HCT116 (cell line): ENCODE data around the gene NDUFS5. TPM values are rescaled to one million over a fixed set of nuclear protein-coding genes. Genes with fewer than 3 reads are reported as not detected.
"Not testable (repeated sequence)": the region's sequence is repeated elsewhere in the genome, so short reads cannot be mapped to it uniquely, and the experiment has no call there.

ENCODE experiments used
- ATAC-seq: fragments of 200-7000 bp; cut with Tn5 transposase; 2 replicates; pipeline ENCODE4 v1.9.1; 2020; ENCODE audit warnings: mild to moderate bottlenecking, moderate library complexity
- BruUV-seq: library from RNA; stranded (reverse); fragments of 400-500 nt; replicated peaks from 2 replicates; lab custom pipeline; 2021; lab: Mats Ljungman, UMichigan
- CTCF ChIA-PET: fragments of 300-600 bp; sonication (Branson Sonifier 250); formaldehyde crosslinking; loops from one replicate; lab custom pipeline; 2021; ENCODE audit warnings: antibody characterized with exemption; lab: Charles Lee
- POLR2A ChIA-PET: fragments of 300-600, 350-600 bp; sonication (Branson Sonifier 250); formaldehyde crosslinking; loops from one replicate; lab custom pipeline; 2021; ENCODE audit warnings: antibody characterized with exemption; lab: Charles Lee
- RAD21 ChIA-PET, 2 experiments: fragments of 300-600 bp; sonication (Branson Sonifier 250); formaldehyde crosslinking; loops; one replicate each; lab custom pipeline; 2023; ENCODE audit warnings: low total read pairs in 2 of 2; ENCODE audit not compliant: uncharacterized antibody in 2 of 2, unreplicated experiment in 2 of 2, low non-redundant PET in 1 of 2; lab: Charles Lee
- DNase-seq: peaks from one replicate; pipeline ENCODE4 v3.0.0-alpha.2; 2010; ENCODE audit warnings: low read depth, low spot score
- H2AFZ ChIP-seq: fragments of 200-600 bp; shearing (Covaris generic), sonication (generic); 2 replicates; pipeline ENCODE4 v1.6.1; 2017; ENCODE audit warnings: low read depth, mixed run types, mixed read lengths, antibody characterized with exemption, low read length; ENCODE audit not compliant: poor library complexity, severe bottlenecking
- H3K27ac ChIP-seq: 2 replicates; pipeline ENCODE4 v1.5.1; 2012; ENCODE audit warnings: low read depth, low read length
- H3K27me3 ChIP-seq: fragments of 200-600 bp; sonication (generic); 2 replicates; pipeline ENCODE4 v1.6.1; 2016; ENCODE audit warnings: mixed run types, low read length, mixed read lengths; ENCODE audit not compliant: insufficient read depth
- H3K36me3 ChIP-seq, 2 experiments: fragments of 200-500 bp in 1 of 2; fragments of 200-600 bp in 1 of 2; sonication (Bioruptor generic) in 1 of 2; sonication (generic) in 1 of 2; 2 replicates each; pipeline versions ENCODE4 v1.5.1 to v1.6.1; 2014 to 2016; ENCODE audit warnings: low read length in 2 of 2, inconsistent platforms in 1 of 2, mixed read lengths in 1 of 2, mixed run types in 1 of 2; ENCODE audit not compliant: insufficient read depth in 2 of 2, control insufficient read depth in 1 of 2
- H3K4me1 ChIP-seq, 2 experiments: fragments of 200-600 bp in 1 of 2; sonication (generic) in 1 of 2; 2 replicates each; pipeline versions ENCODE4 v1.5.1 to v1.6.1; 2012 to 2017; ENCODE audit warnings: low read length in 2 of 2, inconsistent platforms in 1 of 2, mild to moderate bottlenecking in 1 of 2, mixed read lengths in 1 of 2, mixed run types in 1 of 2, moderate library complexity in 1 of 2; ENCODE audit not compliant: insufficient read depth in 2 of 2, control insufficient read depth in 1 of 2
- H3K4me2 ChIP-seq: fragments of 200-600 bp; sonication (generic); 2 replicates; pipeline ENCODE4 v1.6.1; 2017; ENCODE audit warnings: mixed run types, low read length, mixed read lengths
- H3K4me3 ChIP-seq, 2 experiments: fragments of 200-600 bp in 1 of 2; sonication (generic) in 1 of 2; replicated peaks in 1 of 2; 2 replicates each; pipeline ENCODE4 v1.5.1; 2011 to 2016; ENCODE audit warnings: low read length in 2 of 2, control low read depth in 1 of 2, low read depth in 1 of 2, mild to moderate bottlenecking in 1 of 2, mixed read lengths in 1 of 2, mixed run types in 1 of 2
- H3K79me2 ChIP-seq: fragments of 200-600 bp; sonication (generic); 2 replicates; pipeline ENCODE4 v1.6.1; 2017; ENCODE audit warnings: mild to moderate bottlenecking, mixed run types, low read length, moderate library complexity, mixed read lengths; ENCODE audit not compliant: insufficient read depth
- H3K9ac ChIP-seq: fragments of 200-600 bp; sonication (generic); 2 replicates; pipeline ENCODE4 v1.6.1; 2016; ENCODE audit warnings: low read length, mixed read lengths
- H3K9me2 ChIP-seq: fragments of 200-600 bp; sonication (generic), shearing (Covaris generic); 2 replicates; pipeline ENCODE4 v1.6.1; 2017; ENCODE audit warnings: mixed run types, mild to moderate bottlenecking, moderate library complexity; ENCODE audit not compliant: insufficient read depth
- H3K9me3 ChIP-seq, 2 experiments: fragments of 200-500 bp in 1 of 2; fragments of 200-600 bp in 1 of 2; sonication (Bioruptor generic) in 1 of 2; sonication (generic) in 1 of 2; 2 replicates each; pipeline ENCODE4 v1.6.1; 2014 to 2017; ENCODE audit warnings: low read length in 2 of 2, mixed read lengths in 2 of 2, inconsistent platforms in 1 of 2, low read depth in 1 of 2, mild to moderate bottlenecking in 1 of 2, mixed run types in 1 of 2, moderate library complexity in 1 of 2; ENCODE audit not compliant: control insufficient read depth in 1 of 2, insufficient read depth in 1 of 2
- H4K20me1 ChIP-seq: fragments of 200-600 bp; sonication (generic), shearing (Covaris generic); 2 replicates; pipeline ENCODE4 v1.6.1; 2017; ENCODE audit warnings: mixed run types, mild to moderate bottlenecking, moderate library complexity; ENCODE audit not compliant: insufficient read depth
- CBX3 ChIP-seq: IDR thresholded peaks from 2 replicates; pipeline ENCODE4 v1.6.1; 2012; ENCODE audit warnings: low read depth
- CEBPB ChIP-seq: IDR thresholded peaks from 2 replicates; pipeline ENCODE4 v1.6.1; 2012; ENCODE audit warnings: low read depth
- EGR1 ChIP-seq: IDR thresholded peaks from 2 replicates; pipeline ENCODE4 v1.6.1; 2012; ENCODE audit warnings: low read depth
- ELF1 ChIP-seq: IDR thresholded peaks from 2 replicates; pipeline ENCODE4 v1.6.1; 2012; ENCODE audit warnings: low read depth, borderline replicate concordance
- EZH2phosphoT487 ChIP-seq: fragments of 200-600 bp; IDR thresholded peaks from 2 replicates; pipeline ENCODE4 v1.6.1; 2018; ENCODE audit warnings: antibody characterized with exemption, borderline replicate concordance
- SRF ChIP-seq: IDR thresholded peaks from 2 replicates; pipeline ENCODE4 v1.6.1; 2012; ENCODE audit warnings: low read depth
- TCF7L2 ChIP-seq: IDR thresholded peaks from 2 replicates; pipeline ENCODE4 v1.7.0; 2011; ENCODE audit warnings: borderline replicate concordance, inconsistent platforms; ENCODE audit not compliant: insufficient read depth, insufficient read length; ENCODE audit errors: extremely low read depth
- intact Hi-C: fragments of 100-400 bp; cut with micrococcal nuclease; formaldehyde crosslinking; loops from 2 replicates; pipeline ENCODE4 v1.10.0; 2022
- total RNA-seq: library from RNA; stranded (reverse); gene quantifications from one replicate; pipeline ENCODE4 v1.2.1, GENCODE V29; 2021; ENCODE audit not compliant: unreplicated experiment
- TF ChIP-seq, protein P1 (sequence below): IDR thresholded peaks from 2 replicates; pipeline ENCODE4 v1.6.1; 2012
- TF ChIP-seq, protein P2 (sequence below): IDR thresholded peaks from 2 replicates; pipeline ENCODE4 v1.6.1; 2012; ENCODE audit warnings: low read depth

The NDUFS5 gene
- total RNA-seq, 1 experiment from 2014 or later: 263 TPM

DNA sequence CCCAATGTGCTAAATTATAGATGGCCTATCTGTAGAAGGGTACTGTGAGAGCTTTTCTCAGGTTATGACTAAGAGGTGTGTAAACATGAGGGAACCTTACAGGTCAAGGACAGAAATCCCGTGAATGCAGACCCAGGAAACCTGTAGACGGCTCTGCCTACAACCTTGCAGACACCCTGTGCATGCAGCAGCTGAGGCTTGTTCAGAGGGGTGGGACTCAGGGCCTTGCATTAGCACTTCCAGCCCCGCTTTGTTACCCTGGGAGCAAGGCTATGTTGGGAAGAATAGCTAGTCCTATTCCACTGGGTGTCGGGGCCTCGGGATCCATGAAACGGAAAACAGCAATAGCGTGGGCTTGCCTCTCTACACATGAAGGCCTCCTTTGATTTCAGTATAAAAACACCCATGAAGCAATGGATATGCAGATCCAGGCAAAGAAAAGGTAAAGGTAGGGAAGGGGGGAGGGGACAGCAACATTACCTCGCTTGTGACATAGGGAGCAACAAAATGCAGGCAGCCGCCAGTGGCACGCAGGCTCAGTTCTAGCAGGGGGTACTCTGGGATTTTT is 9.5 kb upstream of the NDUFS5 start:
- H4K20me1 ChIP-seq: no peaks in the 10 kb centered on the region
- no peak overlapping the region for H3K4me3 ChIP-seq
- H2AFZ ChIP-seq: no peak overlapping the region
- no peak for DNase-seq
- CTCF ChIA-PET: no interaction called here
- H3K4me1 ChIP-seq: no peaks in the 10 kb centered on the region
- TF ChIP-seq EZH2phosphoT487: no peak
- TF ChIP-seq, protein P1, sequence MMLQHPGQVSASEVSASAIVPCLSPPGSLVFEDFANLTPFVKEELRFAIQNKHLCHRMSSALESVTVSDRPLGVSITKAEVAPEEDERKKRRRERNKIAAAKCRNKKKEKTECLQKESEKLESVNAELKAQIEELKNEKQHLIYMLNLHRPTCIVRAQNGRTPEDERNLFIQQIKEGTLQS: no peak
- TF ChIP-seq, protein P2, sequence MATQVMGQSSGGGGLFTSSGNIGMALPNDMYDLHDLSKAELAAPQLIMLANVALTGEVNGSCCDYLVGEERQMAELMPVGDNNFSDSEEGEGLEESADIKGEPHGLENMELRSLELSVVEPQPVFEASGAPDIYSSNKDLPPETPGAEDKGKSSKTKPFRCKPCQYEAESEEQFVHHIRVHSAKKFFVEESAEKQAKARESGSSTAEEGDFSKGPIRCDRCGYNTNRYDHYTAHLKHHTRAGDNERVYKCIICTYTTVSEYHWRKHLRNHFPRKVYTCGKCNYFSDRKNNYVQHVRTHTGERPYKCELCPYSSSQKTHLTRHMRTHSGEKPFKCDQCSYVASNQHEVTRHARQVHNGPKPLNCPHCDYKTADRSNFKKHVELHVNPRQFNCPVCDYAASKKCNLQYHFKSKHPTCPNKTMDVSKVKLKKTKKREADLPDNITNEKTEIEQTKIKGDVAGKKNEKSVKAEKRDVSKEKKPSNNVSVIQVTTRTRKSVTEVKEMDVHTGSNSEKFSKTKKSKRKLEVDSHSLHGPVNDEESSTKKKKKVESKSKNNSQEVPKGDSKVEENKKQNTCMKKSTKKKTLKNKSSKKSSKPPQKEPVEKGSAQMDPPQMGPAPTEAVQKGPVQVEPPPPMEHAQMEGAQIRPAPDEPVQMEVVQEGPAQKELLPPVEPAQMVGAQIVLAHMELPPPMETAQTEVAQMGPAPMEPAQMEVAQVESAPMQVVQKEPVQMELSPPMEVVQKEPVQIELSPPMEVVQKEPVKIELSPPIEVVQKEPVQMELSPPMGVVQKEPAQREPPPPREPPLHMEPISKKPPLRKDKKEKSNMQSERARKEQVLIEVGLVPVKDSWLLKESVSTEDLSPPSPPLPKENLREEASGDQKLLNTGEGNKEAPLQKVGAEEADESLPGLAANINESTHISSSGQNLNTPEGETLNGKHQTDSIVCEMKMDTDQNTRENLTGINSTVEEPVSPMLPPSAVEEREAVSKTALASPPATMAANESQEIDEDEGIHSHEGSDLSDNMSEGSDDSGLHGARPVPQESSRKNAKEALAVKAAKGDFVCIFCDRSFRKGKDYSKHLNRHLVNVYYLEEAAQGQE: no peak
- no peak for TF ChIP-seq CEBPB
- TF ChIP-seq CBX3: no peak
- H3K9me2 ChIP-seq: no peaks in the 10 kb centered on the region
- H3K9me3 ChIP-seq: no peaks in the 10 kb centered on the region
- H3K27ac ChIP-seq: no peak overlapping the region
- BruUV-seq: no TSS peak
- no peak overlapping the region for H3K9ac ChIP-seq
- no peaks in the 10 kb centered on the region for H3K36me3 ChIP-seq
- ATAC-seq: no peak
- H3K4me2 ChIP-seq: no peak overlapping the region
- H3K27me3 ChIP-seq: no peaks in the 10 kb centered on the region
- RAD21 ChIA-PET: no interaction called here
- intact Hi-C loops: no loop called here
- POLR2A ChIA-PET: interaction anchor here (1.8 kb wide), 1 partner anchor 27 kb away, joined by 4 read pairs; no protein-coding TSS in a partner anchor
- no peaks in the 10 kb centered on the region for H3K79me2 ChIP-seq

DNA sequence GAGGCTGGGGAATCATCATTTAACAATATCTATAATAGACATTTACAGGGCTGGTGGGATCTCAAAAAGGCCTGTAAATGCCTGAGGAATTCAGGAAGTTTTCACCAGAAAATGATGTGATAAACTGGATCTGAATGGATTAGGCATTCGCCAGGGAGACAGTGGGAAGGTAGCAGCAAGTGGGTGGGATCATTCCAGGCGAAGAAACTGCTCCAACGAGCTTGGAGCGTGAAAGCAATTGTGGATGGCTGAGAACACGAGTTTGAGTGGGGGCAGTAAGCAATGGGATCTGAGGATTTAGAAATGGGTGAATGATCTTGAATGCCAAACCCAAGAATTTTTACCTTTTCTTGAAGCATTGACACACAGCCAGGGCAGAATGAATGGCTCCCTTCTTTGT is 8.9 kb upstream of the NDUFS5 start:
- H3K4me2 ChIP-seq: no peak overlapping the region
- no peaks in the 10 kb centered on the region for H3K27me3 ChIP-seq
- no peak overlapping the region for H2AFZ ChIP-seq
- intact Hi-C loops: no loop called here
- H3K4me3 ChIP-seq: no peak overlapping the region
- POLR2A ChIA-PET: interaction anchor here (1.1 kb wide), 1 partner anchor 9 kb away, joined by 5 read pairs; the partner anchor contains the start of gene NDUFS5
- H3K4me1 ChIP-seq: no peaks in the 10 kb centered on the region
- TF ChIP-seq ELF1: no peak
- TF ChIP-seq EGR1: no peak
- TF ChIP-seq SRF: no peak
- no peak for TF ChIP-seq TCF7L2
- no peak for TF ChIP-seq EZH2phosphoT487
- CTCF ChIA-PET: no interaction called here
- no peaks in the 10 kb centered on the region for H4K20me1 ChIP-seq
- H3K36me3 ChIP-seq: no peaks in the 10 kb centered on the region
- RAD21 ChIA-PET: no interaction called here
- no TSS peak for BruUV-seq
- no peak for ATAC-seq
- DNase-seq: no peak
- H3K9me3 ChIP-seq: no peaks in the 10 kb centered on the region
- H3K9ac ChIP-seq: no peak overlapping the region
- no peak overlapping the region for H3K27ac ChIP-seq
- H3K9me2 ChIP-seq: no peaks in the 10 kb centered on the region
- no peaks in the 10 kb centered on the region for H3K79me2 ChIP-seq

DNA sequence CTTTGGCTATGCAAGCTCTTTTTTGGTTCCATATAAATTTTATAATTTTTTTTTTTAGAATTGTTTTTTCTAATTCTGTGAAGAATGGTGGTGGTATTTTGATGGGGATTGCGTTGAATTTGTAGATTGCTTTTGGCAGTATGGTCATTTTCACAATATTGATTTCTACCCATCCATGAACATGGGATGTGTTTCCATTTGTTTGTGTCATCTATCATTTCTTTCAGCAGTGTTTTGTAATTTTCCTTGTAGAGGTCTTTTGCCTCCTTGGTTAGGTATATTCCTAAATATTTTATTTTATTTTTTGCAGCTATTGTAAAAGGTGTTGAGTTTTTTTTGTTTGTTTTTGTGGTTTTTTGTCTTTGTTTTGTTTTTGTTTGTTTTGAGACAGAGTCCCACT is 5.7 kb upstream of the NDUFS5 start:
- H3K79me2 ChIP-seq, H2AFZ ChIP-seq, H3K36me3 ChIP-seq, ATAC-seq, RAD21 ChIA-PET, intact Hi-C loops, H4K20me1 ChIP-seq, H3K9ac ChIP-seq, BruUV-seq, H3K4me2 ChIP-seq, CTCF ChIA-PET, H3K4me1 ChIP-seq, H3K9me3 ChIP-seq, H3K27ac ChIP-seq, H3K4me3 ChIP-seq, H3K27me3 ChIP-seq, H3K9me2 ChIP-seq, DNase-seq, POLR2A ChIA-PET: not testable (repeated sequence)
